HG03103 (cell line): Measurements from ENCODE around the gene COA7.
"Not testable (repeated sequence)": the region's sequence is repeated elsewhere in the genome, so short reads cannot be mapped to it uniquely, and the experiment has no call there.

Source experiments
- ATAC-seq: cut with Tn5 transposase; IDR thresholded peaks from one replicate; pipeline ENCODE4 v1.9.1; 2021; ENCODE audit warnings: low read depth; ENCODE audit not compliant: unreplicated experiment

COA7 gene

DNA sequence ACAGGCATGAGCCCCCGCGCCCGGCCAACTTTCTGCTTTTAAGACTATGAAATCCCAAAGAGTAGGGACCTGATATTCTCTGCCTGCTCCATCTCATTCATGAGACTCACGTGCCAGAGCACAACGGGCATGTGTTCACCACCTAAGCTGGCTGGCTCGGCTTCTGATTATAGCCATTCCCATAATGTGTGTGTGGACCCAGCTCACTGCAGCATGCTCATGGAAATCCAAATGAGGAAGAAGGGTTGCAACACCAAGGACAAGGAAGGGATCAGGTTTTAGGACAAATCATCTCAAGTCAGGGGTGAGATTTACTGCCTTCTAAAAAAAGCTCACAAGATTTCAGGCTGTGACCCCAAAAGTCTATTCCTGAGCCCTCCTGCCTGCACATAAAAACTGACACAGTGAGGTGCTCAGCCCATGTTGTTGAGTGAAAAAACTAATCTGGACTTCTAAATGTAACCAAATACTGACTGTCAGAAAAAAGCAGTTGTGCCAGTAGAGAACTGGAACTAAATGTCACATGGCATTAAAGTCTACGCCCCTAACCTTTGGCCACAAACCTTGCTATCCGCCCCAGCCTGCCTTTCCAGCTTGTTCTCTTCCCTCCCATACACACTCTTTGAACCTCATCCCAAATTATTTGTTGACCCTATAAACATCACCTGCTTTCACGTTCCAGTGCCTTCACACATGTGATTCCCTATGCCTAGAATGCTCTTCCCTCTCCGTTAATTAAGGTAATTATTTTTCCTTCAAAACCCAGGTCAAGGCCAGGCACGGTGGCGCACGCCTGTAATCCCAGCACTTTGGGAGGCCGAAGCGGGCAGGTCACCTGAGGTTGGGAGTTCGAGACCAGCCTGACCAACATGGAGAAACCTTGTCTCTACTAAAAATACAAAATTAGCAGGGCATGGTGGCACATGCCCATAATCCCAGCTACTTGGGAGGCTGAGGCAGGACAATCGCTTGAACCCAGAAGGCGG lies 9.1 kb upstream of the COA7 start:
- no peak for ATAC-seq

DNA sequence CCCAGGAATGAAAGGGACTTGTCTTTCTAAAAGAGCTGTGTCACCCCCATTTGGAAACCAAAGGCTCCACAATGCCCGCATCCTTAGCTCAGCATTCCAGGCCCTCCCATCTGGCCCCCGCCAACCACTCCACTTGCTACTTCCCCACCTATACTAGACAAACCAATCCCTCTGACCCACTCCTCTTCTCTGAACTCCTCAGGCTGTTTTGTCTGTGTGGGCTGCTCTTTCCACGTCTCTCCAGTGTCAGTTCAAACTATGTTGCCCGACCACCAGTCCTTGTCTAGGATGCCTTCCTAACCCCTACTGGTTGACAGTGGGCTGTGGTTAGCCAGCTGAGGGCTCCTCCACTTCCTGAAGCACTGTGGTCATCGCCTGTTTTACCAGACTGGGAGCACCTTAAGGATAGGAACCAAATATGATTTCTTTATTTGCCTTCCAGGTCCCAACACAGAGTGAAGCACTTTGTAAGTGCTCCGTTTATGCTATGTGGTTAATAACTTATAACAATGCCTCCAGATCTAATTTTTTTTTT lies 8.1 kb upstream of the COA7 start:
- no peak for ATAC-seq

DNA sequence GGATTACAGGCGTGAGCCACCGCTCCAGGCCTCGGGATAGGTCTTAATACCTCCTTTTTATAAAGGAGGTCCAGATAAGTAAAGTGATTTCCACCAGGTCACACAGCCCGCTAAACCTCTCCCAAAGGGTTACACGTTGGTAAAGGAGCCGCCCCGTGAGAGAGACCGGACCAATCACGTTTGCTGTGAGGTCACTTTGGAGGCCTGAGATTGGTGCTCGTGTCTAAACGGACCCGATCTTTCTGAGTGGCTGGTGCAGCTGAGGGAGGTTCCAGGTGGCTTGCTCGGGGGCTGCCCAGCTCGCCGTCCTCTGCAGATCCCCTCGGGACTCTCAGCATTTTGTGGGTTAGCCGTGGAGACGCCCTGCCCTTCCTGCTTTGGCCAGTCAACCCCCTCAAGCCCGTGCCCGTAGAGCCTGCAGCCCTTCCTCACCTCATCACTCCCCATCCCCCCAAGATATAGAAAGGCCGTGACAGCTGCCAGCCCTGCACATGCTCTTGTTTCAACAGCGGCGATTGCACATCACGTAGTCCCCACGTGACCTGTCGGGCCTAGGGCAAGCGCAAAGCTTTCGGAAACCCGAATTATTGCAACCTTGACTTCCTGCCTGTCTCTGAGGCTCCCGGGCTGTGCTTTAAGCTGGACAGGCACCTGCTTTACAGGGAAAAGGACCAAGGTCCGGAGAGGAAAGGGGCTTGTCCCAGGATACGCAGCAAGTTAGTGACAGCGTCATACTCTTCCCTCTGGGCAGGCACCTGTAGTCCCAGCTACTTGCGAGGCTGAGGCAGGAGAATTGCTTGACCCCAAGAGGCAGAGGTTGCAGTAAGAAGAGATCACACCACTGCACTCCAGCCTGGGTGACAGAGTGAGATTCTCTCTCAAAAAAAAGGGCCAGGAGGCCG lies 5.0 kb upstream of the COA7 start:
- peak; percentile 93 for ATAC-seq

DNA sequence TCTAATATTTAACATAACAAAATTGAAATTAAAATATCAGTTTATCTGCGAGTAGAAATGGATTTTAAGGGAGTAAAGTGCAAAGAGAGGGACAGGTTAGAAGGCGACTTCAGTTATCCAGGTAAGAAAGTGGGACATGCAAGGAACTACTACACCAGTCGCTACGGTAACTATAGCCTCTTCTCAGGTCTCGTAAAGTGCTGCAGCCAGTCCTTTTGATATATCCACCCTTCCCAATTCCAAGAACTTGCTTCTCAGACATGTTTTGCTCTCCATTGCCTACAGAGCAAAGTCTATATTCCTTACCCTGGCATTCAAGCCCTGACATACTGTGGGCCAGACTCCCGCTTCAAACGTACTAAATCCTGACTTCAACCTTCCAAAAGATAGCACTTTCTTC lies 2.5 kb downstream of the COA7 start:
- ATAC-seq: no peak

DNA sequence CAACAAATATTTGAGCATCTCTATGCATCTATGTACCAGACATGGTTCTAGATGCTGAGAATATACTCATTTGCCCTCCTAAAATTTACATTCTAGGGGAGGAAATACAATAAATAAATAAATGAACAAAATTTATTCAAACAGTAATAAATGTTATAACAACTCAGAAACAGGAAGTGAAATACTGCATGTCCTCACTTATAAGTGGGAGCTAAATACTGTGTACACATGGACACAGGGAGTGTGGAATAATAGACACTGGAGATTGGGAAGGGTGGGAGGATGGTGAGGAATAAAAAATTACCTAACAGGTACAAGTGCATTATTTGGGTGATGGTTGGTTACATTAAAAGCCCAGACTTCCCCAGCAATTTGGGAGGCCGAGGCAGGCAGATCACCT lies 4.3 kb downstream of the COA7 start:
- no peak for ATAC-seq

DNA sequence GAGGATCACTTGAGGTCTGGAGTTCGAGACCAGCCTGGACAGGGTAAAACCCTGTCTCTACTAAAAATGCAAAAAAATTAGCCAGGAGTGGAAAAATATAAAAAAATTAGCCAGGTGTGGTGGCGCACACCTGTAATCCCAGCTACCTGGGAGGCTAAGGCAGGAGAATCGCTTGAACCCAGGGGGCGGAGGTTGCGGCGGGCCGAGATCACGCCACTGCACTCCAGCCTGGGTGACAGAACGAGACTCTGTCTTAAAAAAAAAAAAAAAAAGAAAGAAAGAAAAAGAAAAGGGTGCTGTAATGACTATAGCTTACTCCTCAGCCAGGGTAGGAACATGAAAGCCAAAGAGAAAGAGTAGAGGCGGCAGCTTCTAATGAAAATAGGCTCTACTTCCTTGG lies 4.8 kb downstream of the COA7 start:
- ATAC-seq: not testable (repeated sequence)

DNA sequence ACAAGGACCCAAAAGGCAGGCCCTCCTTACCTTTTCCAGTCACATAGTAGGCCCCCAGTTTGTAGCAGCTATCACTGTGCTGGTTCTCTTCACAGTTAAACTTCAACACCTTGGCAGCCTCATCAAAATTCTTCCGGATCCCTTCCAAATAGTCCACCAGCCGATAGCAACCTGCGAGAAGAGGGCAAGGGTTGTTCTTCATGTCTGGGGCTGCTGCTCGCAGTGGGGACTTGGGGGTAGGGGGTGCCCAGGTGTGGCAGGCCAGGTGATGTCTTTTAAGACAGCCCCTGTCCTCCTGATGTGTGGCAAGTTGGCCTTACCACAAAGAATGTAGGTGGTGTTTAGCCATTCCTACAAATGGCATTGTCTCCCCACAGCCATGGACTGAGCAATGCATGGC lies 5.5 kb downstream of the COA7 start:
- ATAC-seq: no peak

DNA sequence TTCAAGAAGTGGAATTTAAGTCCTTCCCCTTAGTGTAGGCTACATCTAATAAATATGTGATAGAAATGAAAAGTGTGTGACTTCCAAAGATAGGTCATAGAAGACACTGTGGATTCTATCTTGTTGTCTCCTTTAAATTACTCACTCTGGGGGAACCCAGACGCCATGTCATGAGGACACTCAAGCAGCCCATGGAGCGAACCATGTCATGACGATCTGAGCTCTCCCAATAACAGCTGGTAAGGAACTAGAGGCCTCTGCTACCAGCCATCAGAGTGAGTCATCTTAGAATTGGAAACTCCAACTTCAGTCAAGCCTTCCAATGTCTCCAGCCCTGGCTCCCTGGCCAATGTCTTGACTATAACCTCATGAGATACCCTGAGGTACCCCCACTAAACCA lies 6.3 kb downstream of the COA7 start:
- no peak for ATAC-seq

DNA sequence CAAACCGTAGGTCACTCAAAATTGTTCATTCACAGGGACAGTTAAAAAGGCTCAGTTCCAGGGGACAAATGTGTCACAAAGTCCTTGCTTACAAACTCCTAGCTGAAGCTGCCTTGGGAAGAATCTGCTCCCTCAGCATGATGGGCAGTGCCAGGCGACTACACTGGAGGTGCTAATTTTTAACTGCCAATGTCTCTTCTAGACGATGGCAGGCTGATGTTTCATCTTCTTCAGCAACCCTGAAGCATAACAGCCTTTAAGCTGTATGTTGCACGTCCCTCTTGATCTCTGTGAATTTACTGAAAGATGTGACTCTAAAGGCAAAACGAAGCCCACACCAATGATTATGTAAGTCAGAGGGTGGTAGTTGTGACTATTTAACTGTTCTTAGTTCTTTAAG lies 11.3 kb downstream of the COA7 start:
- ATAC-seq: no peak

DNA sequence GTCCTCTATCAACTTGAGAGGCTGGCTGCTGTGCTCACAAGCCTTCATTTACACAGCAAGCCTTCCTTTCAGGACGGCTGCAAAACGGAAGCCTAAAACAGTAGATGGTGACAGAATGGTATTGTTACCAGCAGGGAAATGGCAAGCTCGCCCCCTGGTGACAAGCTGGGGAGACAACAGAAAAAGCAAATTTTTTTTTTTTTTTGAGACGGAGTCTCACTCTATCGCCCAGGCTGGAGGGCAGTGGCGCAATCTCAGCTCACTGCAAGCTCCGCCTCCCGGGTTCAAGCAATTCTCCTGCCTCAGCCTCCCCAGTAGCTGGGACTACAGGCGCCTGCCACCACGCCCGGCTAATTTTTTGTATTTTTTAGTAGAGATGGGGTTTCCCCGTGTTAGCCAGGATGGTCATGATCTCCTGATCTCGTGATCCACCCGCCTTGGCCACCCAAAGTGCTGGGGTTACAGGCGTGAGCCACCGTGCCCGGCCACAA lies 11.8 kb downstream of the COA7 start:
- peak; percentile 58 for ATAC-seq

DNA sequence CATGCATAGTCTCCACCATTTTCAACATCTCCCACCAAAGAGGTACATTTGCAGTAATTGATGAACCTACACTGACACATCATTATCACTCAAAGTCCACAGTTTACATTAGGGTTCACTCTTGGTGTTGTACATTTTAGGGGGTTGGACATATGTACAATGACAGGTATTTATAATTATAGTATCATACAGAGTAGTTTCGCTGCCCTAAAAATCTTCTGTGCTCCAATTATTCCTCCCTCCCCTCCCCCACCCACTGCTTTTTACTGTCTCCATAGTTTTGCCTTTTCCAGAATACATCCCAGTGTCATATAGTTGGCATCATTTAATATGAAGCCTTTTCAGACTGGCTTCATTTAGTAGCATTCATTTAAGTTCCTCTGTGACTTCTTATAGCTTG lies 13.6 kb downstream of the COA7 start:
- ATAC-seq: no peak

DNA sequence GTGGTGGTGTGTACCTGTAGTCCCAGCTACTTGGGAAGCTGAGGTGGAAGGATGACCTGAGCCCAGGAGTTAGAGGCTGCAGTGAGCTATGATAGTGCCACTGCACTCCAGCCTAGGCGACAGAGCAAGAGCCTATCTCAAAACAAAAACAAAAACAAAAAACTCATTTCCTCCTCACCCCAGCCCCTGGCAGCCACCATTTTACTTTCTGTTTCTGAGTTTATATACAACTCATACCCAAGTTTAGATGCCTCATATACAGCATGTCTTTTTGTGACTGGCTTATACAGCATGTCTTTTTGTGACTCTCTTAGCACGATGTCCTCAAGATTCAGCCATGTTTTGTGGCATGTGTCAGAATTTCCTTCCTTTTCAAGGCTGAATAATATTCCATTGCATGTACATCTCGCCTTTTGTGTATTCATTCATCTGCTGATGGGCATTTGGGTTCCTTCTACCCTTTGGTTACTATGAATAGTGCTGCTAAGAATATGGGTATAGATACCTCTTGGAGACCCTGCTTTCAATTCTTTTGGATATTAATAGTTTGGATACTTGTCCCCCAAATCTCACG lies 14.7 kb downstream of the COA7 start:
- ATAC-seq: no peak

DNA sequence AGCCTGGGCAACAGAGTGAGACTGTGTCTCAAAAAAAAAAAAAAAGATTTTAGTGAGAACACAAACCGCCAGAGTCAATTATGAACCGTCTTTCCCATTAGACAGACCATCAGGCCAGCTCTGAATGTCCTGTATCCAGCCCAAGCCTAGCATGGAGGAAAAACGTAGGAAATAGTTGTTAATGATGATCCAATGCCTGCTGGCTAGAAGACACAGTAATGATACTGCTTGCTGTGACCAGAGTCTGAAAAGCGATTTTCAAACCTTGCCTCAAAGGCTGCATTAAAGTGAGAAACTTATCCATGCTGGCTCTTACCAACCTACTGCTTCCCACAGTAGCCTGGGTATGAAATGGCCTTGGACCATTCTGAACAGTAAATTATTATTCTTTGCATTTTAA lies 17.0 kb downstream of the COA7 start:
- no peak for ATAC-seq

DNA sequence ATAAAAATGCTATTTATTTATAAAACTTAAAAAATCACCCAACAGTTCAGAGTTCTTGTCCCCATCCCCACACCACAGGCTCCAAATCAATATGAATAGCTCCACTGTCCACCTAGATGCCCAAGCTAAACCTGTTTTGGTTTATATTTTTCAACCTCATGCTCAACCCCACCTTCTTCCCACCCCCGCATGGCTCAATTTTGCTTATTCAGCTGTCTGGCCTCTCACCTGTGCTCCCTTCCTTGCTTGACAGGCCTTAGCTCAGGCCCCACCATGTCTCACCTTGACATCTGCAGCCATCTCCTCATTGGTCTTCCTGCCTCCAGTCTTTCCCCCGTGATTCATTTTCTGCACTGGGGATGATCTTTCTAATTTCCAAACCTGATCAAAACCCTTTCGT lies 17.8 kb downstream of the COA7 start:
- ATAC-seq: no peak

DNA sequence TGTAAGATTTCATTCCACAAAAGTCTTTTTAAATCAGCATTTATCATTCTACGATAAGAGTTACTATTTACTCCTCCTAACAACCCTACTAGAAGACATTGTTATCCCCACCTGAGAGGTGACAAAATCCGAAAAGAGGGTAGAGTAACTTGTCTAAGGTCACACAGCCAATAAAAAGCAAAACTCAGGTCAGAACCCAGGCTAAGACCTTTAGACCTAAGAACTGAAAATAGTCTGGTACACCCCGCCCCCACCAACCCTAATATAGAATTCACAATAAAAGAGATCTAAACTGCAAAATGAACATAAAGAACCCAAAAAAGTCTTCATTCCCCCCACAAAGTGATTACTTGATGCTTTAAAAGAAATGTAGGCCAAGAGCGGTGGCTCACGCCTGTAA lies 18.6 kb downstream of the COA7 start:
- no peak for ATAC-seq

DNA sequence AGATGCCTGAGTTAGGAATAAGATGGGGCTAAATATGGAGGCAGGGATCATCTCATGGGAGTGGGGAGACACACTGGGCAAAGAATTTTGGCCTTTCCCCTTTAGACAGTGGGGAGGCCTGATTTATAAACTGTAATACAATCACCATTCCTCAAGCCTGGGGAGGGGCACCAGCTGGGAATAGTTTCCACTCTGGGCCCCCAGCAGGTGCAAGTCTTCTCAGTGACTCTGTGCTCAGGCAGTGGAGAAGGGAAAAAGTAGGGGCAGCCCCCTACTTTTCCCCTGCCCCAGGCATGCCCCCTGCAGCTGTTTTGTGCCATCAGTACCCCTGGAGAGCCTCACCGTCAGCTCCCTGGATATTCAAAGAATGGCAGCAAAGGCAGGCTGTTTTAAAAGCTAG lies 19.1 kb downstream of the COA7 start:
- no peak for ATAC-seq

DNA sequence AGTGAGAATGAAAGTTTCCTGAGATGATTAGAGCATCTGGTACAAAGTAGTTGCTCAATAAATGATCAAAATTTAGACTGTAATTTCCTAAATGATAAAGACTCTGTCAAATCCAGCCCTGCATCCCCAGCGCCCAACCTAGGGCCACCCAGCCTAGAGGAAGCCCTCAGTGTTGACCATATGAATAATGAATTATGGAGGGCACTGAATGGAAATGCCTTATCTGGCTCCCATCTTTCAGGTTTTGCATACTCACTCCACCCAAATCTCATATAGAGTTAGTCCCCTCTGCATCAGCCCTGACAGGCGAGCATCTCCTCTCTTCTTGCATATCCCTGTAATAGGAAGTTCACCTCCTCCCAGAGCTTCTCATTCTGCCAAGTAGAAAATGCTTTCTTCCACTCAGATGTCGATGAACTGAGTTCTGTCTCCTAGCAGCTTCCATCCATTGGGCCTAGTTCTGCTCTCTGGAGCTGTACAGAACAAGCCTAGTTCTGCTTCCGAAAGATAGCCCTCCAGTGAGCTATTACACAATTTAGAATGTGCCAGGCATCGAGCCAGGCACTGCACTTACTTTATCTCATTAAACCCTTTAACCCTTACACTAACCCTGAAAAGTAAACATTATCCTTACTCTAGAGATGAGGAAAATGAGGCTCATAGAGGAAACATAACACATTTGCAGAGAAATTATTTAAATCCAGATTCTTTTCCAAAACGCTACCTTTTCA lies 20.9 kb downstream of the COA7 start:
- no peak for ATAC-seq

DNA sequence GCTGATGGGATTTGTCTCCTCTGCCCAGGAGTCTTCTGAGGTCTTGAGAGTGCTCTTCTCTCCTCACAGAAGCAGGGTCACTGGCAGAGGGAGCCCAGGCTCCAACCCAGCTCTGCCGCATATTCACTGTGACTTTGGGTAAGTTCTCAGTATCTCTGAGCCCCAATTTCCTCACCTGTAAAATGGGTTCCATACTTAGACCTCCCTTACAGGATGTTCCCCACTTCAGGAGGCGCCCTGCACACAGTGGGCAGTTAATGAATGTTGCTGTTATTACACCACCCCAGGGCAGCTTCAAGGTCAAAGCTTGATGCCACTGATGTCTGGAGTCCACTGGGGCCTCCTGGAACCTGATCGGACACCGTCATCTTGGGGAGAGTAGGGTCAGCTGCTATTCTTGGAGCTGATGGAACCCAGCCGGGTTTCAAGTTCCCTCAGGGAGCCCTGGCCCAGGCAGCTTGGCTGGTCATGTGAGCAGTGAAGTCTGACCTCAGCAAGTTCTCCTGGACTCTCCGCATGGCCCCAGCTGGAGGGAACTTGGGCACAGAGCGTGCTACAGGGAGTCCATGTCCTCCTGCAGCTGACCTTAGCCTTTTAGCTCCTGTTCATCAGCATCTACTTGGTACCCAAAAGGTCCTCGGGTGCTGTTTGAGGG lies 21.8 kb downstream of the COA7 start:
- ATAC-seq: no peak

DNA sequence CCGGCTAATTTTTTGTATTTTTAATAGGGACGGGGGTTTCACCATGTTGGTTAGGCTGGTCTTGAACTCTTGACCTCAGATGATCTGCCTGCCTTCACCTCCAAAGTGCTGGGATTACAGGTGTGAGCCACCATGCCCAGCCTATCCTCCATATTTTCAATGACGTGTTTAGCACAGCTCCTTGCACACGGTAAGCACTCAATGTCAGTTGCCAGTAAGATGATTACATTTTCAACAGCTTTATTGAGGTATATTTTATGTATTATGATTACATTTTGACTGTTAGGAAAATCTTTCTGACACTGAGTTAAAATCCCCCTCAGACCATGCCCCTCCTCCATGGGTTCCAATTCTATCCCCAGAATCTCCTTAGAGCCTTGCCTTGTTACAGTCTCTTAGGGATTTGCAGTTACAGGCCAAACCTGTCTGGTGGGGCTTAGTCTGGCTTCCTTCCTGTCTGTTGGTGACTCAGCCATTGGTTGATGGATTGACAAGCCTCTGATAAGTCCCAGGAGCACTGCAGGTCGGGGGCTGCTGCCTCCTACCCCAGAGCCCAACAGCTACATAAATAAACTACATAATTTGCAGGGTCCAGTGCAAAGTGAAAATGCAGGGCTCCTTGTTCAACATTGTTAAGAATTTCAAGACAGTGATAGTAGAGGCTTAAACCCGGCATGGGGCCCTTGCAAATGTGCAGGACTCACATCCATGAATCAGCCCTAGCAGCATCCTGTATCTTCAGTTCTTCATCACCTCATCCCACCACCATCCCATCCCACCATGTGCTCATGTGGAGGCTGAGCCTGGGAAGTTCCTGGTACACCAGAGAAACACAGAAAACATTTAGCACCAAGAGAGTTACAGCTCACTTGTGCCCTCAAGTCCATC lies 23.4 kb downstream of the COA7 start:
- ATAC-seq: no peak
